Smooth muscle cell (in vitro differentiated cells): ENCODE measurements around the gene PDGFC. TPM values are rescaled to one million over a fixed set of nuclear protein-coding genes. Genes with fewer than 3 reads are reported as not detected.

Experiments
- DNase-seq: peaks from one replicate; lab custom pipeline; 2025; ENCODE audit not compliant: unreplicated experiment; lab: John Stamatoyannopoulos, UW
- H2AFZ ChIP-seq: fragments of 200-600 bp; sonication (generic); 2 replicates; pipeline ENCODE4 v1.6.0; 2016; ENCODE audit warnings: antibody characterized with exemption, low read depth, mild to moderate bottlenecking
- H3F3A ChIP-seq: fragments of 200-600 bp; sonication (generic); 2 replicates; pipeline ENCODE4 v1.6.0; 2017; ENCODE audit warnings: antibody characterized with exemption, low read depth
- H3K27ac ChIP-seq: fragments of 200-600 bp; sonication (generic); 2 replicates; pipeline ENCODE4 v1.5.1; 2016; ENCODE audit warnings: low read depth, mild to moderate bottlenecking
- H3K27me3 ChIP-seq: fragments of 200-600 bp; sonication (generic); 2 replicates; pipeline ENCODE4 v1.6.1; 2016; ENCODE audit warnings: low read depth, mild to moderate bottlenecking
- H3K36me3 ChIP-seq: fragments of 200-600 bp; sonication (generic); 2 replicates; pipeline ENCODE4 v1.5.1; 2016; ENCODE audit warnings: low read depth
- H3K4me1 ChIP-seq: fragments of 200-600 bp; sonication (generic); 2 replicates; pipeline ENCODE4 v1.5.1; 2016; ENCODE audit warnings: low read depth
- H3K4me2 ChIP-seq: fragments of 200-600 bp; sonication (generic); 2 replicates; pipeline ENCODE4 v1.6.0; 2016; ENCODE audit warnings: mild to moderate bottlenecking
- H3K4me3 ChIP-seq: fragments of 200-600 bp; sonication (generic); 2 replicates; pipeline ENCODE4 v1.5.1; 2016; ENCODE audit warnings: mild to moderate bottlenecking
- H3K79me2 ChIP-seq: fragments of 200-600 bp; sonication (generic); 2 replicates; pipeline ENCODE4 v1.6.0; 2016; ENCODE audit warnings: low read depth, mild to moderate bottlenecking
- H3K9ac ChIP-seq: fragments of 200-600 bp; sonication (generic); 2 replicates; pipeline ENCODE4 v1.6.0; 2016; ENCODE audit warnings: low read depth
- H3K9me3 ChIP-seq: fragments of 200-600 bp; sonication (generic); replicated peaks from 2 replicates; pipeline ENCODE4 v1.5.1; 2016; ENCODE audit warnings: low read depth
- H4K20me1 ChIP-seq: fragments of 200-600 bp; sonication (generic); 2 replicates; pipeline ENCODE4 v1.6.0; 2016; ENCODE audit warnings: low read depth
- CTCF ChIP-seq: fragments of 200-600 bp; sonication (generic); IDR thresholded peaks from 2 replicates; pipeline ENCODE4 v1.5.1; 2017; ENCODE audit warnings: borderline replicate concordance, mild to moderate bottlenecking, antibody characterized with exemption; ENCODE audit not compliant: insufficient read depth, poor library complexity, severe bottlenecking
- WGBS: methylation state at CpG from one replicate; pipeline ENCODE4 v1.1.7; 2016; ENCODE audit warnings: low lambda C conversion rate; 5-methylcytosine and 5-hydroxymethylcytosine counted together
- polyA plus RNA-seq: library from polyadenylated mRNA; unstranded; fragments of >200 nt; fragmentation: Nextera tagmentation; extraction: Ambion mirVana; gene quantifications from 2 replicates; pipeline ENCODE4 v1.2.1, GENCODE V29; 2016
- total RNA-seq: library from RNA; depleted of rRNA; stranded (reverse); fragments of >200 nt; gene quantifications from 2 replicates; pipeline ENCODE4 v1.2.3, GENCODE V29; 2014

The PDGFC gene
- total and polyA plus RNA-seq, 2 experiments from 2014 or later, result 56.5 to 135 TPM

GRCh38 chr4:156924774-156925315, 46.8 kb downstream of the PDGFC start:
- H4K20me1 ChIP-seq, result peaks cover 38% of the 10 kb centered on the region
- no peak for DNase-seq

GRCh38 chr4:156923525-156923924, 48.1 kb downstream of the PDGFC start:
- H3K4me3 ChIP-seq, result no peak overlapping the region
- DNase-seq, result no peak
- H2AFZ ChIP-seq, result no peak overlapping the region
- no peaks in the 10 kb centered on the region for H3F3A ChIP-seq
- no peaks in the 10 kb centered on the region for H3K4me1 ChIP-seq
- no peak overlapping the region for H3K27ac ChIP-seq
- 87% methylated on average over 1 of the region's 1 CpG for WGBS
- no peak for TF ChIP-seq CTCF
- no peak overlapping the region for H3K4me2 ChIP-seq
- H3K36me3 ChIP-seq, result no peaks in the 10 kb centered on the region
- H3K79me2 ChIP-seq, result peaks cover 90% of the 10 kb centered on the region
- no peak overlapping the region for H3K9ac ChIP-seq
- no peaks in the 10 kb centered on the region for H3K9me3 ChIP-seq
- peaks cover 41% of the 10 kb centered on the region for H4K20me1 ChIP-seq
- no peaks in the 10 kb centered on the region for H3K27me3 ChIP-seq

More at GRCh38 chr4:156924774-156925315, 46.8 kb downstream of the PDGFC start:
- Histone ChIP-seq H3K9ac (no peak overlapping the region), H3K4me1 (no peaks in the 10 kb centered on the region), H3K27ac (no peak overlapping the region), H3K9me3 (no peaks in the 10 kb centered on the region), H3K27me3 (no peaks in the 10 kb centered on the region), H3K4me3 (no peak overlapping the region), H3K4me2 (no peak overlapping the region), H3F3A (no peaks in the 10 kb centered on the region), H3K79me2 (peaks cover 90% of the 10 kb centered on the region), H3K36me3 (no peaks in the 10 kb centered on the region), H2AFZ (no peak overlapping the region)
- no peak for TF ChIP-seq CTCF

- 96% methylated on average over 2 of the region's 2 CpGs for WGBS
- H3K9me3 ChIP-seq, result no peaks in the 10 kb centered on the region
- TF ChIP-seq CTCF, result no peak
- H3K4me3 ChIP-seq, result no peak overlapping the region
- no peak overlapping the region for H2AFZ ChIP-seq
- H3F3A ChIP-seq, result no peaks in the 10 kb centered on the region
- DNase-seq, result no peak
- no peaks in the 10 kb centered on the region for H3K27me3 ChIP-seq
- no peak overlapping the region for H3K27ac ChIP-seq
- peaks cover 100% of the 10 kb centered on the region for H3K79me2 ChIP-seq
- no peak overlapping the region for H3K9ac ChIP-seq
- H3K4me2 ChIP-seq, result no peak overlapping the region
- no peaks in the 10 kb centered on the region for H3K36me3 ChIP-seq
- H4K20me1 ChIP-seq, result peaks cover 67% of the 10 kb centered on the region
- H3K4me1 ChIP-seq, result no peaks in the 10 kb centered on the region
Observed at GRCh38 chr4:156915221-156915620, 56.4 kb downstream of the PDGFC start.

- Histone ChIP-seq H3F3A (no peaks in the 10 kb centered on the region), H3K9ac (no peak overlapping the region), H3K36me3 (no peaks in the 10 kb centered on the region), H3K27ac (no peak overlapping the region), H3K4me2 (no peak overlapping the region), H3K4me3 (no peak overlapping the region), H3K9me3 (no peaks in the 10 kb centered on the region), H4K20me1 (peaks cover 75% of the 10 kb centered on the region), H2AFZ (no peak overlapping the region), H3K27me3 (no peaks in the 10 kb centered on the region), H3K79me2 (peaks cover 98% of the 10 kb centered on the region), H3K4me1 (no peaks in the 10 kb centered on the region)
- WGBS, result 98% methylated on average over 4 of the region's 4 CpGs
- no peak for DNase-seq
- TF ChIP-seq CTCF, result no peak
Observed at GRCh38 chr4:156913234-156913633, 58.4 kb downstream of the PDGFC start.
